ENCODE data around the gene GSK3B. TPM values are rescaled to one million over a fixed set of nuclear protein-coding genes. Genes with fewer than 3 reads are reported as not detected.

GSK3B gene
- total and polyA plus RNA-seq, 4 donors, result 11.0 to 64.9 (median 30.6) TPM

GRCh38 chr3:120048355-120049041, 45.7 kb downstream of the GSK3B start:
- no peak for TF ChIP-seq CTCF (IDR thresholded peaks at IDR 0.05; ENCODE audit: control extremely low read depth, extremely low read depth)
- H3K9me3 ChIP-seq (ENCODE audit: control insufficient read depth in 4 of 4, insufficient read depth in 3 of 4, low read length in 3 of 4), result no peaks in the 10 kb centered on the region
- peaks cover 0 to 4% (median 2%) of the 10 kb centered on the region in 4 donors for H3K36me3 ChIP-seq (ENCODE audit: control insufficient read depth in 4 of 4, insufficient read depth in 4 of 4, low read length in 4 of 4)
- peaks cover 0 to 29% (median 6%) of the 10 kb centered on the region in 5 donors for H3K4me1 ChIP-seq (ENCODE audit: control insufficient read depth in 5 of 5, insufficient read depth in 5 of 5, low read length in 5 of 5)
- no peak overlapping the region for H3K9ac ChIP-seq (ENCODE audit: insufficient read depth in 1 of 2, low read length in 2 of 2)
- DNase-seq, result no peak
- ATAC-seq (ENCODE audit: insufficient read depth, low FRiP score), result no peak
- H3K27ac ChIP-seq (ENCODE audit: low read depth in 1 of 2, low read length in 1 of 2), result no peak overlapping the region
- H3K27me3 ChIP-seq (ENCODE audit: control insufficient read depth in 3 of 3, insufficient read depth in 3 of 3, low read length in 2 of 3), result no peaks in the 10 kb centered on the region
- H3K4me3 ChIP-seq, result no peak overlapping the region

- DNase-seq (no peak), ATAC-seq (ENCODE audit: insufficient read depth, low FRiP score) (no peak)
- TF ChIP-seq CTCF (IDR thresholded peaks at IDR 0.05; ENCODE audit: control extremely low read depth, extremely low read depth), result no peak
- H3K9me3 ChIP-seq (ENCODE audit: control insufficient read depth in 4 of 4, insufficient read depth in 3 of 4, low read length in 3 of 4), result no peaks in the 10 kb centered on the region
- peaks cover 2 to 26% (median 6%) of the 10 kb centered on the region in 5 donors for H3K4me1 ChIP-seq (ENCODE audit: control insufficient read depth in 5 of 5, insufficient read depth in 5 of 5, low read length in 5 of 5)
- H3K36me3 ChIP-seq (ENCODE audit: control insufficient read depth in 4 of 4, insufficient read depth in 4 of 4, low read length in 4 of 4), result peaks cover 0 to 3% (median 0%) of the 10 kb centered on the region in 4 donors
- 78% methylated on average over 1 of the region's 1 CpG for WGBS, 2 donors
- H3K4me3 ChIP-seq, result no peak overlapping the region
- no peak overlapping the region for H3K27ac ChIP-seq (ENCODE audit: low read depth in 1 of 2, low read length in 1 of 2)
- H3K27me3 ChIP-seq (ENCODE audit: control insufficient read depth in 3 of 3, insufficient read depth in 3 of 3, low read length in 2 of 3), result no peaks in the 10 kb centered on the region
- no peak overlapping the region for H3K9ac ChIP-seq (ENCODE audit: insufficient read depth in 1 of 2, low read length in 2 of 2)
These were observed 46.6 kb downstream of the GSK3B start for GRCh38 chr3:120047686-120048085.

GRCh38 chr3:120040813-120041377, 53.4 kb downstream of the GSK3B start:
- H3K9ac ChIP-seq (ENCODE audit: insufficient read depth in 1 of 2, low read length in 2 of 2), result no peak overlapping the region
- peaks cover 3 to 17% (median 10%) of the 10 kb centered on the region in 4 donors for H3K9me3 ChIP-seq (ENCODE audit: control insufficient read depth in 4 of 4, insufficient read depth in 3 of 4, low read length in 3 of 4)
- no peak overlapping the region for H3K4me3 ChIP-seq
- no peak for DNase-seq
- H3K27me3 ChIP-seq (ENCODE audit: control insufficient read depth in 3 of 3, insufficient read depth in 3 of 3, low read length in 2 of 3), result no peaks in the 10 kb centered on the region
- TF ChIP-seq CTCF (IDR thresholded peaks at IDR 0.05; ENCODE audit: control extremely low read depth, extremely low read depth), result no peak
- WGBS, 2 donors, result 92 to 97% methylated on average over 8 of the region's 8 CpGs
- H3K27ac ChIP-seq (ENCODE audit: low read depth in 1 of 2, low read length in 1 of 2), result no peak overlapping the region
- H3K4me1 ChIP-seq (ENCODE audit: control insufficient read depth in 5 of 5, insufficient read depth in 5 of 5, low read length in 5 of 5), result peaks cover 0 to 10% (median 0%) of the 10 kb centered on the region in 5 donors
- no peak for ATAC-seq (ENCODE audit: insufficient read depth, low FRiP score)
- peaks cover 0 to 16% (median 2%) of the 10 kb centered on the region in 4 donors for H3K36me3 ChIP-seq (ENCODE audit: control insufficient read depth in 4 of 4, insufficient read depth in 4 of 4, low read length in 4 of 4)
